ENCODE measurements around the gene RSPH3.

Gene RSPH3

GRCh38 chr6:158933079-158933595 is 66.9 kb downstream of the RSPH3 start:
- DNase-seq (ENCODE audit: low read depth) = no peak

- no peak for DNase-seq (ENCODE audit: low read depth)
Observed at GRCh38 chr6:158928068-158928467, 71.9 kb downstream of the RSPH3 start.

- no peak for DNase-seq (ENCODE audit: low read depth)
Observed at GRCh38 chr6:158926414-158926813, 73.6 kb downstream of the RSPH3 start.

GRCh38 chr6:158924499-158925455 is 75.2 kb downstream of the RSPH3 start:
- no peak for DNase-seq (ENCODE audit: low read depth)

GRCh38 chr6:158923805-158924498 is 76.0 kb downstream of the RSPH3 start:
- DNase-seq (ENCODE audit: low read depth) = no peak
